Measurements from ENCODE around the gene FAM186B. TPM values are rescaled to one million over a fixed set of nuclear protein-coding genes. Genes with fewer than 3 reads are reported as not detected.
A peak's percentile ranks its signal among the peaks of the same experiment; 100 is the strongest.

FAM186B gene
- total RNA-seq, 1 experiment from 2014 or later, result 0.18 TPM

DNA sequence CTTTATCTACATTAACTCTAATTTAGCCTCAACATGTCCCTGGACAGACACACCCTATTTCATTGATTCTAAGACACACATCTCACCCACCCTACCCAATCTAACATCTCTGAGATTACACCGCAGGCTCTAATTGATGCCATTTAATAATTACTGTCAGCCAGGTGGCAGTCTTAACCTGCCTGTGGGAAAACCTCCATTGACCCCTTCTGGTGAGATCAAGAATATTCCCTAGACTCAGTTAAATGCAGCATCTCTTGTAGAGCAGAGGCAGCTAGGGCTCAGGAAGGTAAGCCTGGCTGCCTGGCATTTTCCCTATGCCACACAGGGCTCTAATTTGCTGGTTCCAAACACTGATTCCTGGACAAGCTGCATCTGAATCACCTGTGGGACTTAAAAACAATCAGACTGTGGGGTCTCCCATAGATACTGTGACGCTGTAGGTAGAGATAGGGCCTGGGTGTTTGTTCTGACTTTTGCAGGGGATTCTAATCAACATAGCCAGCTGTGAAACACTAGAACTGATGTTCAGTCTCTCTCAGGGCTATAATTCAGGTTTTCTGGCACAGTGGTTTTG, 51.8 kb downstream of the FAM186B start:
- Histone ChIP-seq H3K9me3 (replicated peaks) (no peaks in the 10 kb centered on the region), H3K27ac (no peak overlapping the region), H3K36me3 (peaks cover 17% of the 10 kb centered on the region), H3K4me1 (replicated peaks) (peaks cover 5% of the 10 kb centered on the region), H3K4me3 (no peak overlapping the region), H3K27me3 (replicated peaks) (peaks cover 19% of the 10 kb centered on the region)
- DNase-seq (ENCODE audit: low read depth in 1 of 2, low spot score in 2 of 2), result no peak

DNA sequence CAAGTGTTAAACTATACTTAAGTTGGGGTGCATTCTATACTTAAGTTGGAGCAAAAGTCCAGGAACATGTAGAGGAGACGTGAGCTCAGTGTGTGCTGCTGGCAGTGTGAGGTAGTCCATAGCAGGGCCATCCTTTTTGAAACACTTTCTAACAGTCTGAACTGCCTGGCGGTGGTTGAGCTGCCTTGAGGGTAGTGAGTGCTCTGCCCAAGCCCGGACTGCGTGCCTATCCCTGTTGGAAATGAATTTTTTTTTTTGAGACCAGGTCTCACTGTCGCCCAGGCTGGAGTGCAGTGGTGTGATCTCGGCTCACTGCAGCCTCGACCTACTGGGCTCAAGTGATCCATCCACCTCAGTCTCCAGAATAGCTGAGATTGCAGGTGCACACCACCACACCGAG, 52.5 kb downstream of the FAM186B start:
- peaks cover 23% of the 10 kb centered on the region for H3K27me3 ChIP-seq (replicated peaks)
- peaks cover 11% of the 10 kb centered on the region for H3K36me3 ChIP-seq
- H3K27ac ChIP-seq, result no peak overlapping the region
- DNase-seq (ENCODE audit: low read depth in 1 of 2, low spot score in 2 of 2), result no peak
- H3K4me3 ChIP-seq, result no peak overlapping the region
- no peaks in the 10 kb centered on the region for H3K9me3 ChIP-seq (replicated peaks)
- H3K4me1 ChIP-seq (replicated peaks), result peaks cover 5% of the 10 kb centered on the region

DNA sequence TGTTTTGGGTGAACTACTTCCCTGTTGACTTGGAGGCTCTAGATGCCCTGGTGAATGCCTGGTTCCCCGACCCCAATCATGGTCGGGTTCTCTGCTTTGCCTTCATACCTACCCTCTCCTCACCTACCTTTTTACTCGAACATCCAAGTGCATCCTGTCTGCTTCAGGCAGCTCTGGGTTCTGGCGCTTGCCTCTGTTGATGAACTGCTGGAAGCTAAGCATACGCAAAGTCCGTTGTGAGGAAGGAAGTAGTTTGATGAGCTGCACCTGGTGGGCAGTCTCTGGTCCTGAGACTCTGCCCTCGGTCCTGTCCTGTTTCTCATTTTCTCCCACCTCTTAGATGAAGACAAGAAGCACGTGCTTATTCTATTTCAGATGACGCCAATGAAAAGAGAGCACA, 53.0 kb downstream of the FAM186B start:
- peaks cover 5% of the 10 kb centered on the region for H3K4me1 ChIP-seq (replicated peaks)
- H3K4me3 ChIP-seq, result no peak overlapping the region
- H3K27me3 ChIP-seq (replicated peaks), result peaks cover 24% of the 10 kb centered on the region
- no peaks in the 10 kb centered on the region for H3K9me3 ChIP-seq (replicated peaks)
- no peak overlapping the region for H3K27ac ChIP-seq
- DNase-seq (ENCODE audit: low read depth in 1 of 2, low spot score in 2 of 2), result no peak
- peaks cover 6% of the 10 kb centered on the region for H3K36me3 ChIP-seq

DNA sequence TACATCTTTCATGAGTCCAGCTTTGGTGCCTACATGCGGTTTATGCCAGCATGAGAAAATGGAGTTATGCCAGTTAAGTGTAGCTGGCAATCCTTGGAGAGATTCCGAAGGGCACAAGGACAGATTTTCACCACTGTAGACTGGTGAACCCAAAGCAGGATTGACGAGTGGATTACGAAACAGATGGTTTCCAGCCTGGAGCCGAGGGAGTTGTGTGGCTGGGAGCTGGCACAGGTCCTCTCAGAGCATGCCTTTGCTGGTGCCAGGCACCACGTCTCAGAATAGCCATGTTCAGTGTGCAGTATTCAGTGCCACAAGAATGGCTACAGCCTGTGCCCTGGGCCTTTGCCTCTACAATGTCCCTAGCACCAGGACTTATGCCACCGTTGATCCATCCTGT, 53.4 kb downstream of the FAM186B start:
- Histone ChIP-seq H3K36me3 (peaks cover 2% of the 10 kb centered on the region), H3K4me1 (replicated peaks) (peaks cover 5% of the 10 kb centered on the region), H3K27me3 (replicated peaks) (peaks cover 27% of the 10 kb centered on the region), H3K27ac (no peak overlapping the region), H3K9me3 (replicated peaks) (no peaks in the 10 kb centered on the region), H3K4me3 (no peak overlapping the region)
- no peak for DNase-seq (ENCODE audit: low read depth in 1 of 2, low spot score in 2 of 2)

DNA sequence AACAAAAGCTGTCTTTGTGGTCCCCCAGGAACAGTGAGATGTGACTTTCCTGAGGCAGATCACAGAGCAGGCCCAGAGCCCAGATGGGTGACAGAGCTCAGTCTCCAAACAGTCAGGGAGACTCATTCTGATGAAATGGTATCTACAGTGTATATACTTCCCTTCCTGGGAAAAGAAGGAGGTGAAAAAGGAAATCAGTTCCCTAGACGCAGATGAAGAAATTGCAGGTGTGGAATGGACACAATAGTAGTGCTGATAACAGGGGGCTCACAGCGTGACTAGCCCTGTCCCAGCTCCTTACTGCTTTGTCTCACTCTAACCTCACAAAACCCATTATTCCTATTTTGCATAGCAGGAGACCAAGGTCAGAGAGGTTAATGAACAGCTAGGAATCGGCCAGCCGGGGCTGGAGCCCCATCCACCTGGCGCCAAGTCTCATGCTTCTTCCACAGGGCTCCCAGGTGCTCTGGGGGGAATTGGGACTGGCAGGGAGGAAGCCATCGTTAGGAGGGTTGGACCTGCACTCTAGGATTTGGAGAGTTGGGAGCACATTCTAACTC, 54.7 kb downstream of the FAM186B start:
- Histone ChIP-seq H3K27ac (no peak overlapping the region), H3K4me1 (replicated peaks) (peaks cover 5% of the 10 kb centered on the region), H3K27me3 (replicated peaks) (peaks cover 27% of the 10 kb centered on the region), H3K4me3 (no peak overlapping the region), H3K9me3 (replicated peaks) (no peaks in the 10 kb centered on the region), H3K36me3 (no peaks in the 10 kb centered on the region)
- DNase-seq (ENCODE audit: low read depth in 1 of 2, low spot score in 2 of 2), result no peak

DNA sequence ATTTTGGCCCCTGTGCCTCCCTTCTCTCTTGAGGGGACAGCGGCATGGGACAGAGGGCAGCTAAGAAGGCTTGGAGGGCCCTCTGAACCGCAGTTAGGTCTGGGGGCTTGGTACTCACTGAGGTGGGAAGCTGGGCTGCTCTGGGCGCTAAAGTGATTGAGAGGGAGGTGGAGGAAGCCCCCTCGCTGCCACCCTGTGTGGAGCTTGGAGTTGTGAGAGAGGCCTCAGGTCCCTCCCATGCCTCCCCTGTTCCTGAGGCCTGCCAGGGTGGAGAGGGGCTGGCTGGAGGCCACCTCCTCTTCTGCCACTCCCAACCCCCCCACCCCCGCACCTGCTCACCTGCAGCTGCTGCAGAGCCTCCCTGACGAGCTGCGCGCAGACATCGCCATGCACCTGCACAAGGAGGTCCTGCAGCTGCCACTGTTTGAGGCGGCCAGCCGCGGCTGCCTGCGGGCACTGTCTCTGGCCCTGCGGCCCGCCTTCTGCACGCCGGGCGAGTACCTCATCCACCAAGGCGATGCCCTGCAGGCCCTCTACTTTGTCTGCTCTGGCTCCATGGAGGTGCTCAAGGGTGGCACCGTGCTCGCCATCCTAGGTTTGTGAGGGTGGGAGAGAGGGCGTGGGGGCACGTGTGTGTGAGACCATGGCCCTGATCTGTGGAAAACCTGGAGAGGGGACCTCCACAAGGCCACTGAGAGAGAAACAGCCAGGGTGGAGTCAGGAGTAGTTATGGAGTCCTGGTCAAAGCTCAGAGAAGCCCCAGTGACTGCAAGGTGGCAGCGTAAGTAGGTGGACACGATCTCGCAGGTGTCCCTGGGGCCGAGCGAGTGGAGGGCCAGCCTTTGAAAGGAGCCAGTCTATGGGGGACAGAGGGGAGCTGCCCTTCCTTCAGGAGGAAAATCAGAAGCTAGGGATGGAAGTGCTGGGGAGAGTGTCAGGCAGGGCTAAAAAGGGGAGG, 55.4 kb downstream of the FAM186B start:
- H3K4me1 ChIP-seq (replicated peaks), result peaks cover 5% of the 10 kb centered on the region
- no peak for DNase-seq (ENCODE audit: low read depth in 1 of 2, low spot score in 2 of 2)

DNA sequence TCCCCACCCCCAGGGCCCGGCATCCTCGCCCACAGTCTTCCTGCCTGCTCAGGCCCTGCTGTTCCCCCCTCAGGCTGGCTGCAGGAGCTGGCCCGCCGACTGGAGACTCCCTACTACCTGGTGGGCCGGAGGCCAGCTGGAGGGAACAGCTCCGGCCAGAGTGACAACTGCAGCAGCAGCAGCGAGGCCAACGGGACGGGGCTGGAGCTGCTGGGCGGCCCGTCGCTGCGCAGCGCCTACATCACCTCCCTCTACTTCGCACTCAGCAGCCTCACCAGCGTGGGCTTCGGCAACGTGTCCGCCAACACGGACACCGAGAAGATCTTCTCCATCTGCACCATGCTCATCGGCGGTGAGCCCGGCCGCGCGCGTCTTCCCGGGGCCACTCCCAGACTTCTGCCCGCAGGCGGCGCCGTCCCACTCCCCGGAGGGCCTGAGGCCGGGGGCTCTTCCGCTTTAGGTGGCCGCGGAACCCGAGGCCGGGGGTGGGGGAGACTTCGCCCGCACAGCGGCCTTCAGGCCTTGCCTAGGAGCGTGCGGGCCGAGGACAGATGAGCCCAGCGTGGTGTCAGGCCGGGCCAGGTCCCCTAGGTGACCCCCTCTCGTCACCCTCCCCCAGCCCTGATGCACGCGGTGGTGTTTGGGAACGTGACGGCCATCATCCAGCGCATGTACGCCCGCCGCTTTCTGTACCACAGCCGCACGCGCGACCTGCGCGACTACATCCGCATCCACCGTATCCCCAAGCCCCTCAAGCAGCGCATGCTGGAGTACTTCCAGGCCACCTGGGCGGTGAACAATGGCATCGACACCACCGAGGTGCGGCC, 56.4 kb downstream of the FAM186B start:
- no peak for DNase-seq (ENCODE audit: low read depth in 1 of 2, low spot score in 2 of 2)
- H3K27me3 ChIP-seq (replicated peaks), result peaks cover 27% of the 10 kb centered on the region

More for the DNA sequence above, 55.4 kb downstream of the FAM186B start:
- Histone ChIP-seq H3K36me3 (no peaks in the 10 kb centered on the region), H3K4me3 (no peak overlapping the region), H3K27me3 (replicated peaks) (peaks cover 27% of the 10 kb centered on the region), H3K9me3 (replicated peaks) (no peaks in the 10 kb centered on the region), H3K27ac (no peak overlapping the region)

DNA sequence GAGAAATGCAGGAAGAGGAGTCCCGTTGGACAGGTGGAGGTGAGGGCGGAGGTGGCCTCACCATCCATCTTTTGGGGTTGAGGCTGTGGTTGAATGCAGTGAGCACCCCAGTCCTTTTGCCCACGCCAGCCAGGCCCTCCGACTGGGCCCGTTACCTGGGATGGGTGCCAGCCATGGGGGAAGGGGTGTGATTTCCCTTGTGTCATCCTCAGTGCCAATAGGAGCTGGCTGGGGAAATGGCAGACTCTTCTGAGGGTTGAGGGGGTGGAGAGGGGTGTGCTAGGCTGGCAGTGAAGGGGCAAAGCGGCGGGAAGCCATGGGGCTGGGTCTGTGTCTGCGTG, 57.0 kb downstream of the FAM186B start:
- Histone ChIP-seq H3K27me3 (replicated peaks) (peaks cover 27% of the 10 kb centered on the region), H3K36me3 (no peaks in the 10 kb centered on the region), H3K9me3 (replicated peaks) (no peaks in the 10 kb centered on the region), H3K27ac (no peak overlapping the region), H3K4me1 (replicated peaks) (peaks cover 5% of the 10 kb centered on the region), H3K4me3 (no peak overlapping the region)
- DNase-seq (ENCODE audit: low read depth in 1 of 2, low spot score in 2 of 2), result peak in 1 of 2 experiments; percentile 41

More for the DNA sequence above, 56.4 kb downstream of the FAM186B start:
- no peak overlapping the region for H3K4me3 ChIP-seq
- no peaks in the 10 kb centered on the region for H3K9me3 ChIP-seq (replicated peaks)
- no peak overlapping the region for H3K27ac ChIP-seq
- H3K36me3 ChIP-seq, result no peaks in the 10 kb centered on the region
- H3K4me1 ChIP-seq (replicated peaks), result peaks cover 5% of the 10 kb centered on the region

DNA sequence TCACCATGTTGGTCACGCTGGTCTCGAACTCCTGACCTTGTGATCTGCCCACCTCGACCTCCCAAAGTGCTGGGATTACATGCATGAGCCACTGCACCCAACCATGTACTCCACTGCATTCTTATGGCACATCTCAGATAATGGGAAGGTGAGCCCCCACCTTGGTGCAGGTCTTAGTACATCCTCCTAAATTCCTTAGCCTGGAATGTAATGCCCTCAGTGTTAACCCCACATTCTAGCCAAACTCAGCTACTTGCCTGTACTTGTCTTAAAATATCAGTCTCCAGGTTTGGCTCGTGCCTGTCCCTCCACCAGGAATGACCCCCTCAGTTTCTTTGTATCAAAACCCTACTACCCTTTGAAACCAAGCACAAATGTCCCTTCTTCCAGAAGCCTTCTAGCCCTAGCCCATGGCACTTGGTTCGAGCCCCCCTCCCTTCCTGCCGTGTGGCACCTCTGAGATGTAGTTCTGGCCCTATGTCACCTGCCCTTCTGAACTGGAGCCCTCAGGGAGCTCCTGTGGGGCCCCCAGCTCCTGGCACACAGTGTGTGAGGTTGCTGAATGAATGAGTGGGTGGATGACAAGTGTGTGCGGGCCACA, 58.2 kb downstream of the FAM186B start:
- no peaks in the 10 kb centered on the region for H3K36me3 ChIP-seq
- H3K27me3 ChIP-seq (replicated peaks), result peaks cover 27% of the 10 kb centered on the region
- no peak overlapping the region for H3K4me3 ChIP-seq
- no peak overlapping the region for H3K27ac ChIP-seq
- H3K9me3 ChIP-seq (replicated peaks), result no peaks in the 10 kb centered on the region
- no peak for DNase-seq (ENCODE audit: low read depth in 1 of 2, low spot score in 2 of 2)
- peaks cover 5% of the 10 kb centered on the region for H3K4me1 ChIP-seq (replicated peaks)

DNA sequence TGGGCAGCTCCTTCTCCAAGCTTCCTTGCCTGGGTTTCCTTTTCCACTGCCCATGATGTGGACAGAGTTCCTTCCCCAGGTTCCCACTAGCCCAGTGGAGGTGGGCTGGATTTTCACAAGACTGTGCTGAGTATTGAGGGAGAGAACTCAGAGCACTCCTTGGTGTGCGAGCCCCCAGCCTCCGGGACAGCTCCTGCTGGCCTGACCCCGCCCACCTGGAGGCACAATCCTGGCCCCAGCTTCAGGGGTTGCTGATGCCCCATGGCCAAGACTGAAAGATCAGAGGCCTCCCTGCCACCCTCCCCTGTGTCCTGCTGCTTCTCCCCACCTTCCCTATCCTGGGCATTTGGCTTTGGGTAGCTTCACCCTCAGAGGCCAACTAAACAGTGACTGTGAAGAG, 59.0 kb downstream of the FAM186B start:
- Histone ChIP-seq H3K36me3 (no peaks in the 10 kb centered on the region), H3K4me3 (no peak overlapping the region), H3K9me3 (replicated peaks) (no peaks in the 10 kb centered on the region), H3K4me1 (replicated peaks) (peaks cover 5% of the 10 kb centered on the region), H3K27ac (no peak overlapping the region), H3K27me3 (replicated peaks) (peaks cover 22% of the 10 kb centered on the region)
- no peak for DNase-seq (ENCODE audit: low read depth in 1 of 2, low spot score in 2 of 2)

DNA sequence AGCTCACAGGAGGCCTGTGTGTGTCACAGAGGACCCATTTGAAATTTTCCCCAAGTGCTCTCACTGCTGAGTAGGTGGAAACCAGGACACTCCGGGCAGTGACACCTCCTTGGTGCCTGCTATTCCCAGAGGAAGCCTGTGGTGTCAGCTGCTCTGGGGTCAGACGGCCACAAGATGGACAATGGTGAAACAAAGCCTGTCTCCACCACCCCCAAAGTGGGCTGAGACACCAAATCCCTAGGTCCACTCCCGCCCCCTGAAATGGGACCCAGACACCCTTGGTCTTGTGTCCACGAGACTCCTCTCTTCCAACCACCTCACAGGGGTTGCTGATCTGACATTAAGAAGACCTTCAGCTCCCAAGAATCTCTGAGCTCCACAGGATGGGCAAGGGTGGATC, 59.6 kb downstream of the FAM186B start:
- Histone ChIP-seq H3K27ac (no peak overlapping the region), H3K4me1 (replicated peaks) (peaks cover 5% of the 10 kb centered on the region), H3K9me3 (replicated peaks) (no peaks in the 10 kb centered on the region), H3K4me3 (no peak overlapping the region), H3K36me3 (no peaks in the 10 kb centered on the region), H3K27me3 (replicated peaks) (peaks cover 21% of the 10 kb centered on the region)
- DNase-seq (ENCODE audit: low read depth in 1 of 2, low spot score in 2 of 2), result no peak

DNA sequence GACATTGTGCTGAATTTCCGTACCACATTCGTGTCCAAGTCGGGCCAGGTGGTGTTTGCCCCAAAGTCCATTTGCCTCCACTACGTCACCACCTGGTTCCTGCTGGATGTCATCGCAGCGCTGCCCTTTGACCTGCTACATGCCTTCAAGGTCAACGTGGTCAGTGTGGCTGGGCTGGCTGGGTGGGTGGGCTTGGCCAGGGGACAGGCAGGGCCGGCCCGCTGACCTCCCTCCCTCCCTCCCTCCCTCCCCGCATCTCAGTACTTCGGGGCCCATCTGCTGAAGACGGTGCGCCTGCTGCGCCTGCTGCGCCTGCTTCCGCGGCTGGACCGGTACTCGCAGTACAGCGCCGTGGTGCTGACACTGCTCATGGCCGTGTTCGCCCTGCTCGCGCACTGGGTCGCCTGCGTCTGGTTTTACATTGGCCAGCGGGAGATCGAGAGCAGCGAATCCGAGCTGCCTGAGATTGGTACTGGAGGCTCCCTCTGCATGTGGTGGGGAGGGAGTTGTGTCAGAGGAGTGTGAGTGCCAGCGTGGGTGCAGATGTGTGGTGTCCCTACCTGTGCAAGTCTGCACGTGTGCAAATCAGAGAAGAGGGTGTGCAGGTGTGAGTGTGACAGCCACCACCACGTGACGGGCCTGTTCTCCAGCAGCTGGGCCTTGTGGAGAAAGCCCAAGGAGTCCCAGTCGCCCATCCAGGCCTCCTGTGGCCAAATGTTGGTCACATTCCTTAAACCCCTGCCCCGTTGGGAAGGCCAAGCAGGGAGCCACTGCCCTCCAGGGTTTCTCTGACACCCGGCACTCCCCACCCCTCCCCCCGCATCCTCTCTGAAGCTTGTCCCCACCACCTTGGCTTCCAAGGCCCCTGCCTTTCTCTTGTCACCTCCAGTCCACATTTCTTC, 61.3 kb downstream of the FAM186B start:
- H3K27me3 ChIP-seq (replicated peaks), result peaks cover 24% of the 10 kb centered on the region

More for the DNA sequence above, 61.3 kb downstream of the FAM186B start:
- Histone ChIP-seq H3K9me3 (replicated peaks) (no peaks in the 10 kb centered on the region), H3K4me3 (no peak overlapping the region), H3K4me1 (replicated peaks) (peaks cover 10% of the 10 kb centered on the region), H3K27ac (no peak overlapping the region), H3K36me3 (no peaks in the 10 kb centered on the region)
- DNase-seq (ENCODE audit: low read depth in 1 of 2, low spot score in 2 of 2), result peak in 1 of 2 experiments; percentile 44
